ENCODE results near the gene SERPINA3.
"Not testable (repeated sequence)": the region's sequence is repeated elsewhere in the genome, so short reads cannot be mapped to it uniquely, and the experiment has no call there.

Gene SERPINA3

DNA sequence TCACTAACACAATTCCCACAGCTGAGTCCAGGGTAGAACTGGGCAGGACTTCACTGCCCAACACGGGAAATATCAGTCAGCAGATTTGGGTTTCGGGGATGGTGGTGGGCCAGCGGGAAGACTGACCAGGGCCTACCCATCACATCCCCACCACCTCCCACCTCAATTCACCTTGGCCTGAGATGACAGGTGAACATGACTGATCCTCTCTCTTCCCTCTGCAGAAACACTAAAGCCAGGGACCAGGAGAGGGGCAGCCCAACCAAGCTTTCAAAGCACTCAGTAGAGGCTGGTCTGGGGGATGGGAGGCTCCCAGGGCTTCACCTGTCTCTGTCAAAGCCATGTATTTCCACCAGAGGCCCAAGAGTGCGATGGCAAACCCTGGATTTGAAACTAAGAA, 28.6 kb upstream of the SERPINA3 start:
- no peak for DNase-seq

DNA sequence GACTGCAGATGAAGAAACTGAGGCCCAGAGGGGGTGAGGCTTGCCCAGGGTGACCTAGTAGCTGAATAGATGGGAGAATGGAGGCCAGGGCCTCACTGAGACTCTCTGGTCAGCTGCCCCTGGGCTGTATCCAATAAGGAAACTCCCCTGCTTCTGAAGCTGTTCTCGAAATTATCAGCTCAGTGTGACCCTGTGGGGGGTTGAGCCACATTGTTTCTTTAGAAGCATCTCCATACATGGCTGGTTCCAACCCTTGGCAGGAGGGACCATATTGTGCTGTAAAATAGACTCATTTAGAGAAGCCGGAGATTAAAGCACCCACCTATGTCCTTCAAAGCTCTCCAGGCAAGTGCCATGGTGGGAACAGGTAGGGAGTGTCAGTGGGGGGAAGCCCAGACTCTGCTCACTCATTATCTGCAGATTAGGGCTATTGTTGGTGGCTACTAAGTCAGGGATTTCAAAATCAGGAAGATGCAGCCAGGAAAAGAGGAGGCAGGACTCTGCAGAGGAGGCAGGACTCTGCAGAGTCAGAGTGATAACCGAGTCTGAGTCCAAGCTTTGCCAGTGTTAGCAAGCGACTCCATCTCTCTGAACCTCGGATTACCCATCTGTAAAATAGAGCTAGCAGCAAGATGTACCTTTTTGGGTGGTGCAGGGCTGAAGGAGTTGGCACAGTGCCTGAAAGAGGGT, 27.5 kb upstream of the SERPINA3 start:
- no peak for DNase-seq

DNA sequence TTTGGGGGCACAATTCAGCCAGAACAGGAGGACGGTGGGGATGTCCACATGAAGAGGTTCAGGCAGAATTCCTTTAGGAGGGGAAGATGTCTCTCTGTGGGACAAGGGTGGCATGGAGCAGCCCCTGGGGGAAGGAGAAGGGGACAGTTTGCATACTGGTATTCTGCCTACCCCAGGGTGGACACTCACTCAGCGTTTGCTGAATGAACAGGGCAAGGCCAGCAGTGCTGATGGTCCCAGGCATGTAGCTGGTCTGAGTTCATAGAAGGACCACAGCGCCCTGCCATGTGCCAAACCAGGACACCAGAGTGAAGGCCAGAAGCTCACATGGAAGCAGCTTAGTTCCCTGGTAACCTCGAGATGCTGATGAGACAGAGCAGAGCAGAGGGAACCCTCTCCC, 25.6 kb upstream of the SERPINA3 start:
- no peak for DNase-seq

DNA sequence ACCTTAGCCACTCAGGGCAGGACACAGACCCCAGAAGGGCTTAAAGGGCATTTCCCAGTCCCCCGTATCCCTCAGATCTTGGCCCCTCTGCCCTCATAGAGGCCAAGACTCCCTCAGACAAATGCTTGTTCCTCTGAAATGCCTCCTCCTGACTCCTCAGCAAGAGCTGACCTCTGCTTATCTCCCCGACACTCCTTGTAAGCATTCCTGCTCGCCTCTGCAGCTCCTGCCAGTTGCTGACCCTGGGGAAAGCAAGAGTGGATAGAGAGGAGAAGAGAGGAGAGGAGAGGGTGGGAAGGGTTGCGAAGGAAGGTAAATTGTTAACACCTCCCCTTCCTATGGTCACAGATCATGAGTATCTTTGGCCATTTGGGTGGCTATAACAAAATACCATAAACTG, 23.9 kb upstream of the SERPINA3 start:
- no peak for DNase-seq

- no peak for DNase-seq
Observed at GRCh38 chr14:94591073-94591472, 21.1 kb upstream of the SERPINA3 start.

DNA sequence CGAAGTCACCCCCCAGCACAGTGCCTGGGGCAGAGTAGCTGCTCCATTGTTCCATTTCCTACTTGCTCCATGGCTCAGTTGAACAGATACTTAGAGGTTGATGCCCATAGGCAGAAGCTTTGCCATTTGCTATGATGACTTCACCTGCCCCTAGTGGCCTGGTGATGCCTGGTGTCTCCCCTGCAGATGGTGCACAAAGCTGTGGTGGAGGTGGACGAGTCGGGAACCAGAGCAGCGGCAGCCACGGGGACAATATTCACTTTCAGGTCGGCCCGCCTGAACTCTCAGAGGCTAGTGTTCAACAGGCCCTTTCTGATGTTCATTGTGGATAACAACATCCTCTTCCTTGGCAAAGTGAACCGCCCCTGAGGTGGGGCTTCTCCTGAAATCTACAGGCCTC, 20.3 kb upstream of the SERPINA3 start:
- no peak for DNase-seq

DNA sequence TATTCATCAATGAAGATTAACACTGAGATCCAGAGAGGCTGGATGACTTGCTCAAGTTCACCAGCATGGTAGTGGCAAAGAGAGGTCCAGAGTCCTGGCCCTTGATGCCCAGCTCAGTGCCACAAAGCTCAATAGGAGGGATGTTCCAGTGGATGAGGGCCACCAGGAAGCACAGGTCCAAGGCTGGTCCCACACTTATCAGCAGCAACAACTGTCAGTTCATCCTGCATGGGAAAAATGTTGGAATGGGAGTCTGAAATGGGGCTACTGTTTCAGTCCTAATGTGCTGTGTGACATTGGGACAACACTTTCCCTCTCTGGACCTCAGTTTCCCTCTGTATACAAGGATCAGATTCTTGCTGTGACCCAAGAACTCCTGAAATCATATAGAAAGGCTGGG, 19.7 kb upstream of the SERPINA3 start:
- no peak for DNase-seq

DNA sequence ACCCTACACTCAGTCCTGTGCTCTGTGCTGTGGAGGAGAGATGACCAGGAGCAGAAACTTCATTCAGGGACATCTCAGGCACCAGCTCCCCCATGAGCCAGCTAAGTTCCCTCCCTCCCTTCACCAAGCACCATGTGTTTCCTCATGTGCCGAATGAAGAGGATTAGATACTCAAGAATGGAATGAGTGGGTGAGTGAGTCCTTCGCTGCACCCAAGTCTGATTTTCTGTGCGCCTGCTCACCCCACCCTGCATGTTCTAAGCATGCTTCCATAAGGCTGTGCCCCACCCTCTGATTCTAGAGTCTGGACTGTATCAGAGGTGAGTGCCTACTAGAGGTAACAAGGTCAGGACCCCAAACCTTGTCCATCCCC, 18.8 kb upstream of the SERPINA3 start:
- no peak for DNase-seq

DNA sequence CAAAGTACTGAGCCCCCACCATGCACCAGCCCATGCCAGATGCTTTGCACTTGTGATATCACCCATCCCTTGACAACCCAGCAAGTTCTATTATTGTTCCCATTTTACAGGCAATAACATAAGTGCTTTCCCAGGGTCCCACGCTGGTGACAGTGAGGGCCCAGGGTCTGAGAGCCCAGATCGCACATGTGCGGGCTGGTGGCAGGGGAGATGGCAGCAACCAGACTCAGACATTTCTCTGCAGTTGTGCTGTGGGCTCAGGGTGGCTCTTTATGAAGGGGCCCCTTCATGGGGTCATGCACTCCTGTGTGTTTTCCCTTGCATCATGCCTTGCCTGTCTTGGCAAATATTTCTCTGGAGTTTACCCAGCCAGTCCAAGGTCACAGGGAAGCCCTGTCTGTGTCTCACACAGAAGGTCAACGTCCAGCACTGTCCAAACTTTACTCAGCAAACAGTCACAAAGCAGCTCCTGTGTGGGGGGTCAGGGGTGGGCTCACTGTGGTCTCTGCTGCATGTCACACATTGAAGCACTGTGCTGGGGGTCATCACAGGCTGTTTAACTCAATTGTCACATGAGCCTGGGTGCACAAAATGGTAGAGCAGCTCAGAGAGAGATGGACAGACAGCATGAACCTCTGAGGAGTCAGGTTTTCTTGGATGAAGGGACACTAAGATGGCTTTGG, 18.3 kb upstream of the SERPINA3 start:
- DNase-seq, result no peak

GRCh38 chr14:94594441-94594840, 17.8 kb upstream of the SERPINA3 start:
- no peak for DNase-seq

DNA sequence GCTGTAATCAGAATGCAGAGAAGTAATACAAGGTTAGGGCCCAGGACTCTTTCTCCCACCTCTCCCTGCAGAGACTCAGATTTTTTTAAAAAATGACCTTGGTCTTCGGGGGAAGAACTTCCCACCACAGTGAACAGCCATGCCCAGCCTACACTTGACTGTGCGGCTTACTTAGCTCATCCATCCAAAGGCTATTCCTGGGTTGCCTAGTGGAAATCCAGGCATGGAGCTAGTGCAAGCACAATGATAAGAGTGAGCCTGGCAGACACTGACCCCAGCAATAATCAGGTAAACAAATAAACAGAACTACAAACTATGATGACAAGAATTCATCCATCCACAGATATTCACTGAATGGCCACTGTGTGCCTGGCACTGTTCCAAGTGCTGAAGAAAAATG, 16.3 kb upstream of the SERPINA3 start:
- DNase-seq, result no peak

DNA sequence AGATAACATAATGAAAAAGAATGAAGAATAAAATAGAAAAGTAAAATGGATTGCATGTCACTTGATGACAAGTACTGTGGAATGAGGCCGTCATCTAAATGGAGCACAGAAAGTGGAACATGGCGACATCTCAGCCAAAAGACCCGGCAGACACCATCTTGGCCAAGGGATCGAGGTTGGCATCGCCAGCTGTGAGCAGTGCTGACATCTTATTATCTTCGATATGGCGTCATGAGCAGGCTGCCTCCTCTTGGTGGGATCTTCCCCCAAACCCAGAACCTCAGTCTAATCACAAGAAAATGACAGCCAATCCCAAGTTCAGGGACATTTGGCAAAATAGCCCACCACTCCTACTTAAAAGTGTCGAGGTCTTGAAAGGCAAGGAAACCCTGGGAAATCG, 15.8 kb upstream of the SERPINA3 start:
- no peak for DNase-seq

- DNase-seq, result no peak
Observed at GRCh38 chr14:94597788-94598187, 14.4 kb upstream of the SERPINA3 start.

GRCh38 chr14:94598506-94598815, 13.7 kb upstream of the SERPINA3 start:
- no peak for DNase-seq

DNA sequence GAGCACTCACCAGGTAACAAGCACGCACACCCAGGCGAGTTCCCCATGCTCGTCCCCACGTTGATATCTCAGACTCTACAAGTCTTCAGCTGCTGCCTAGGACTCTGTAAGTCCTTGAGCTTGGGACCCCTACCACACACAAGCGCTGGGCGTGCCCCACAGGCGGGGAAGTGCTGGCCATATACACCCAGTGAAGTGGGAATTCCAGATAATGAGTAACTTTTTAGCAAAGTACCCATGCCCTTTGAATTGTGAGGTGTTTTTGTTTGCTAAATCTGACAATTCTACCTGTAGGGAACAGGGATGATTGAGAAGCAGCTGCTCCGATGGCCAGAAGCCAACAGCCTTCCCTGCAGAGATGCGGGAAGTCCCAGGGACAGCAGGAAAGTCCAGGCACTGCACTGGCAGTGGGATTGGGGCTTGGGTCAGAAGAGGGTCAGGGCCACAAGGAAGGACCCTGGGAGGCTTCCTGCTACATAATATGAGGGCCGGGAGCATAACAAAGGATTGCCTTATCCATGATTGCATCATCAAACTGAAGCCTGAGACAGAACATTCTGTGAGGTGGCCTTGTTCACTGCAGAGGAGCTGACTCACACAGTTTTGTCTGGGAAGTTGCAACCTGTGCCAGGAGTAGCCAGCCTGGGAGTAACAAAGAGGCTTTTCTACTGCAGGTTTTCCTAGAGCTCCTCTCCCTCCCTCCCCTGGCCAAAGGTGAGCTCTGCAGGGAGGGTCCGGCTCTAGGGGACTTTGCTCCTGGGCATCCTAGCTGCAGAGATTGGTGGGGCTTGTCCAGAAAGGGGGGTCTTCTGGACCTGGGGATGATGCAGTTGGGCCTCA, 13.2 kb upstream of the SERPINA3 start:
- peak in 50 of 58 donors; percentile 6 to 92 (median 52) for DNase-seq

GRCh38 chr14:94599656-94600004, 12.6 kb upstream of the SERPINA3 start:
- DNase-seq, result no peak

GRCh38 chr14:94600148-94600545, 12.0 kb upstream of the SERPINA3 start:
- DNase-seq, result no peak

DNA sequence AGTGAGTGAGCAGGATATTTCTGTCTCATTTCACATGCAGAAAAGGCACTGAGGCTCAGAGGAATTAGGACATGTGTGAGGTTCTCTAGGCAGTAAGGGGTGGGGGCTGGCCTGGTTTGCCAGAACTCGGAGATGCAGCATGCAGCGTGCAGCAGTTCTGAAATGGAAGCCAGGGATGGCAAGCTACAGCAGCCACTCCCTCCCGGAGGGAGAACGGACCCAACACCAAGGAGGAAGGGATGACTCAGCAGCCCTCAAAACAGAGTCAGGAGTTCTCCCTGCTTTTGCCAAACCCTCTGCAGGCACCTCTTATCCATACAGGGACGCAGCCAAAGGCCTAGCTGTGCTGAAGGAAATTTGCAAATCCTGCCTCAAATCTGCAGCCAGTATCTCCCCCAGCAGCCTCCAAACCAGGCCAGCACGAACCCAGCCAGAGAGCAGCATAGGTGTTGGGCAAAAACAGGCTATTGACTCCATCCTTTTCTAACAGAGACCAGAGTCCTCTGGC, 10.3 kb upstream of the SERPINA3 start:
- DNase-seq, result peak in 48 of 58 donors; percentile 16 to 83 (median 40)

GRCh38 chr14:94602722-94603121, 9.5 kb upstream of the SERPINA3 start:
- no peak for DNase-seq

- no peak for DNase-seq
Observed at GRCh38 chr14:94605361-94605760, 6.8 kb upstream of the SERPINA3 start.

DNA sequence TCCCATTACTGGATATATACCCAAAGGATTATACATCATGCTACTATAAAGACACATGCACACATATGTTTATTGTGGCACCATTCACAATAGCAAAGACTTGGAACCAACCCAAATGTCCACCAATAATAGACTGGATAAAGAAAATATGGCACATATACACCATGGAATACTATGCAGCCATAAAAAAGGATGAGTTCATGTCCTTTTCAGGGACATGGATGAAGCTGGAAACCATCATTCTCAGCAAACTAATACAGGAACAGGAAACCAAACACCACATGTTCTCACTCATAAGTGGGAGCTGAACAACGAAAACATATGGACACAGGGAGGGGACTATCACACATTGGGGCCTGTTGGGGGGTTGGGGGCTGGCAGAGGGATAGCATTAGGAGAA, 3.2 kb upstream of the SERPINA3 start:
- DNase-seq, result not testable (repeated sequence)

- no peak for DNase-seq
Observed at GRCh38 chr14:94611179-94611578, 1.0 kb upstream of the SERPINA3 start.
